ENCODE data around the gene PSME1. TPM values are rescaled to one million over a fixed set of nuclear protein-coding genes. Genes with fewer than 3 reads are reported as not detected.

The PSME1 gene
- total and polyA plus RNA-seq, 2 of the 13 experiments (the other 11 are each of a cell fraction or from before 2014, with no cell fraction given) = 159 to 608 TPM

- TF ChIP-seq, protein P1, sequence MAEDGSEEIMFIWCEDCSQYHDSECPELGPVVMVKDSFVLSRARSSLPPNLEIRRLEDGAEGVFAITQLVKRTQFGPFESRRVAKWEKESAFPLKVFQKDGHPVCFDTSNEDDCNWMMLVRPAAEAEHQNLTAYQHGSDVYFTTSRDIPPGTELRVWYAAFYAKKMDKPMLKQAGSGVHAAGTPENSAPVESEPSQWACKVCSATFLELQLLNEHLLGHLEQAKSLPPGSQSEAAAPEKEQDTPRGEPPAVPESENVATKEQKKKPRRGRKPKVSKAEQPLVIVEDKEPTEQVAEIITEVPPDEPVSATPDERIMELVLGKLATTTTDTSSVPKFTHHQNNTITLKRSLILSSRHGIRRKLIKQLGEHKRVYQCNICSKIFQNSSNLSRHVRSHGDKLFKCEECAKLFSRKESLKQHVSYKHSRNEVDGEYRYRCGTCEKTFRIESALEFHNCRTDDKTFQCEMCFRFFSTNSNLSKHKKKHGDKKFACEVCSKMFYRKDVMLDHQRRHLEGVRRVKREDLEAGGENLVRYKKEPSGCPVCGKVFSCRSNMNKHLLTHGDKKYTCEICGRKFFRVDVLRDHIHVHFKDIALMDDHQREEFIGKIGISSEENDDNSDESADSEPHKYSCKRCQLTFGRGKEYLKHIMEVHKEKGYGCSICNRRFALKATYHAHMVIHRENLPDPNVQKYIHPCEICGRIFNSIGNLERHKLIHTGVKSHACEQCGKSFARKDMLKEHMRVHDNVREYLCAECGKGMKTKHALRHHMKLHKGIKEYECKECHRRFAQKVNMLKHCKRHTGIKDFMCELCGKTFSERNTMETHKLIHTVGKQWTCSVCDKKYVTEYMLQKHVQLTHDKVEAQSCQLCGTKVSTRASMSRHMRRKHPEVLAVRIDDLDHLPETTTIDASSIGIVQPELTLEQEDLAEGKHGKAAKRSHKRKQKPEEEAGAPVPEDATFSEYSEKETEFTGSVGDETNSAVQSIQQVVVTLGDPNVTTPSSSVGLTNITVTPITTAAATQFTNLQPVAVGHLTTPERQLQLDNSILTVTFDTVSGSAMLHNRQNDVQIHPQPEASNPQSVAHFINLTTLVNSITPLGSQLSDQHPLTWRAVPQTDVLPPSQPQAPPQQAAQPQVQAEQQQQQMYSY (CRISPR knock-in tag; IDR thresholded peaks at IDR 0.05) = 0 out of 2 replicates have a peak, but pooled peaks have one; percentile 64
- TF ChIP-seq GTF2F1 (IDR thresholded peaks at IDR 0.05; ENCODE audit: low read length) (no peak), HOXA9 (CRISPR knock-in tag; IDR thresholded peaks at IDR 0.05; ENCODE audit: borderline replicate concordance) (no peak), EED (CRISPR knock-in tag; IDR thresholded peaks at IDR 0.05) (no peak), ZNF101 (CRISPR knock-in tag; IDR thresholded peaks at IDR 0.05; ENCODE audit: borderline replicate concordance, low read depth) (no peak), ZFP90 (CRISPR knock-in tag; IDR thresholded peaks at IDR 0.05; ENCODE audit: borderline replicate concordance) (0 out of 2 replicates have a peak, but pooled peaks have one; percentile 82), BRD4 (CRISPR knock-in tag; IDR thresholded peaks at IDR 0.05) (no peak), PAXIP1 (CRISPR knock-in tag; conservative IDR thresholded peaks at IDR 0.05) (no peak), NR2F2 (IDR thresholded peaks at IDR 0.05; ENCODE audit: borderline replicate concordance, low read depth) (no peak), FOXP1 (IDR thresholded peaks at IDR 0.05) (no peak), FOXP1 (CRISPR knock-in tag; IDR thresholded peaks at IDR 0.05) (no peak), ETV6 (CRISPR knock-in tag; conservative IDR thresholded peaks at IDR 0.05) (no peak), ZNF337 (CRISPR knock-in tag; IDR thresholded peaks at IDR 0.05; ENCODE audit: borderline replicate concordance, low read depth) (0 out of 2 replicates have a peak, but pooled peaks have one; percentile 36), WIZ (CRISPR knock-in tag; IDR thresholded peaks at IDR 0.05) (no peak), SYNCRIP (IDR thresholded peaks at IDR 0.05; ENCODE audit: insufficient read depth, low read depth, low read length) (no peak), ZNF205 (CRISPR knock-in tag; IDR thresholded peaks at IDR 0.05) (no peak), XRCC5 (optimal IDR thresholded peaks at IDR 0.05; ENCODE audit: low read length) (no peak), GPN1 (CRISPR knock-in tag; IDR thresholded peaks at IDR 0.05; ENCODE audit: borderline replicate concordance) (peak; percentile 70)
- TF ChIP-seq, protein P2, sequence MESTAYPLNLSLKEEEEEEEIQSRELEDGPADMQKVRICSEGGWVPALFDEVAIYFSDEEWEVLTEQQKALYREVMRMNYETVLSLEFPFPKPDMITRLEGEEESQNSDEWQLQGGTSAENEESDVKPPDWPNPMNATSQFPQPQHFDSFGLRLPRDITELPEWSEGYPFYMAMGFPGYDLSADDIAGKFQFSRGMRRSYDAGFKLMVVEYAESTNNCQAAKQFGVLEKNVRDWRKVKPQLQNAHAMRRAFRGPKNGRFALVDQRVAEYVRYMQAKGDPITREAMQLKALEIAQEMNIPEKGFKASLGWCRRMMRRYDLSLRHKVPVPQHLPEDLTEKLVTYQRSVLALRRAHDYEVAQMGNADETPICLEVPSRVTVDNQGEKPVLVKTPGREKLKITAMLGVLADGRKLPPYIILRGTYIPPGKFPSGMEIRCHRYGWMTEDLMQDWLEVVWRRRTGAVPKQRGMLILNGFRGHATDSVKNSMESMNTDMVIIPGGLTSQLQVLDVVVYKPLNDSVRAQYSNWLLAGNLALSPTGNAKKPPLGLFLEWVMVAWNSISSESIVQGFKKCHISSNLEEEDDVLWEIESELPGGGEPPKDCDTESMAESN (CRISPR knock-in tag; conservative IDR thresholded peaks at IDR 0.05) = no peak; the same call in 1 of the 2 replicates
- TF ChIP-seq, protein P3, sequence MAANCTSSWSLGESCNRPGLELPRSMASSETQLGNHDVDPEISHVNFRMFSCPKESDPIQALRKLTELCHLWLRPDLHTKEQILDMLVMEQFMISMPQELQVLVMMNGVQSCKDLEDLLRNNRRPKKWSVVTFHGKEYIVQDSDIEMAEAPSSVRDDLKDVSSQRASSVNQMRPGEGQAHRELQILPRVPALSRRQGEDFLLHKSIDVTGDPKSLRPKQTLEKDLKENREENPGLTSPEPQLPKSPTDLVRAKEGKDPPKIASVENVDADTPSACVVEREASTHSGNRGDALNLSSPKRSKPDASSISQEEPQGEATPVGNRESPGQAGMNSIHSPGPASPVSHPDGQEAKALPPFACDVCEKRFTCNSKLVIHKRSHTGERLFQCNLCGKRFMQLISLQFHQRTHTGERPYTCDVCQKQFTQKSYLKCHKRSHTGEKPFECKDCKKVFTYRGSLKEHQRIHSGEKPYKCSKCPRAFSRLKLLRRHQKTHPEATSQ (CRISPR knock-in tag; IDR thresholded peaks at IDR 0.05; ENCODE audit: borderline replicate concordance) = no peak; the same call in 1 of the 2 replicates
Measured at GRCh38 chr14:24115422-24116127, 20.4 kb upstream of the PSME1 start (continued).

Measured in HepG2 (cell line).